Karpas-422 (cell line): Measurements from ENCODE around the gene CYBRD1. TPM values are rescaled to one million over a fixed set of nuclear protein-coding genes. Genes with fewer than 3 reads are reported as not detected.

Experiments used
- DNase-seq: peaks from one replicate; pipeline ENCODE4 v3.0.0-alpha.2; 2015
- H2AFZ ChIP-seq: fragments of 200-600 bp; sonication (generic); 2 replicates; pipeline ENCODE4 v1.6.1; 2014; ENCODE audit warnings: antibody characterized with exemption, low read length, mixed read lengths
- H3K27ac ChIP-seq: fragments of 200-600 bp; sonication (generic); 2 replicates; pipeline ENCODE4 v1.5.1; 2014; ENCODE audit warnings: mild to moderate bottlenecking, low read length, moderate library complexity
- H3K27me3 ChIP-seq: fragments of 200-600 bp; sonication (generic); 2 replicates; pipeline ENCODE4 v1.6.1; 2014; ENCODE audit warnings: low read length, mixed read lengths
- H3K36me3 ChIP-seq: fragments of 200-600 bp; sonication (generic); 2 replicates; pipeline ENCODE4 v1.6.1; 2014; ENCODE audit warnings: low read length, mixed read lengths; ENCODE audit not compliant: insufficient read depth
- H3K4me1 ChIP-seq: fragments of 200-600 bp; sonication (generic); 2 replicates; pipeline ENCODE4 v1.6.1; 2014; ENCODE audit warnings: mild to moderate bottlenecking, low read length, mixed read lengths
- H3K4me2 ChIP-seq: fragments of 200-600 bp; sonication (generic); 2 replicates; pipeline ENCODE4 v1.6.1; 2014; ENCODE audit warnings: low read length, low read depth, mild to moderate bottlenecking; ENCODE audit not compliant: poor library complexity, severe bottlenecking
- H3K4me3 ChIP-seq: fragments of 200-600 bp; sonication (generic); 2 replicates; pipeline ENCODE4 v1.5.1; 2014; ENCODE audit warnings: mild to moderate bottlenecking, antibody characterized with exemption, low read length, mixed read lengths
- H3K79me2 ChIP-seq: fragments of 200-600 bp; sonication (generic); 2 replicates; pipeline ENCODE4 v1.6.1; 2014; ENCODE audit warnings: mild to moderate bottlenecking, low read length, mixed read lengths
- H3K9ac ChIP-seq: fragments of 200-600 bp; sonication (generic); 2 replicates; pipeline ENCODE4 v1.6.0; 2014; ENCODE audit warnings: low read length
- H3K9me2 ChIP-seq: fragments of 200-600 bp; sonication (generic), shearing (Covaris generic); replicated peaks from 2 replicates; pipeline ENCODE4 v1.6.0; 2014; ENCODE audit warnings: mild to moderate bottlenecking, low read length, moderate library complexity; ENCODE audit not compliant: insufficient read depth
- H3K9me3 ChIP-seq: fragments of 300-700, 200-600 bp; sonication (generic); 2 replicates; pipeline ENCODE4 v1.6.1; 2014; ENCODE audit warnings: low read length, mixed read lengths
- H4K20me1 ChIP-seq: fragments of 200-600 bp; sonication (generic); 2 replicates; pipeline ENCODE4 v1.6.1; 2014; ENCODE audit warnings: mild to moderate bottlenecking, antibody characterized with exemption, low read length, low read depth; ENCODE audit not compliant: insufficient read depth
- total RNA-seq: library from RNA; depleted of rRNA; stranded (reverse); fragments of >200 nt; shearing (Covaris generic); gene quantifications from 2 replicates; pipeline ENCODE4 v1.2.3, GENCODE V29; 2014; ENCODE audit warnings: low replicate concordance

The CYBRD1 gene
- total RNA-seq, 1 experiment from 2014 or later: not detected

DNA sequence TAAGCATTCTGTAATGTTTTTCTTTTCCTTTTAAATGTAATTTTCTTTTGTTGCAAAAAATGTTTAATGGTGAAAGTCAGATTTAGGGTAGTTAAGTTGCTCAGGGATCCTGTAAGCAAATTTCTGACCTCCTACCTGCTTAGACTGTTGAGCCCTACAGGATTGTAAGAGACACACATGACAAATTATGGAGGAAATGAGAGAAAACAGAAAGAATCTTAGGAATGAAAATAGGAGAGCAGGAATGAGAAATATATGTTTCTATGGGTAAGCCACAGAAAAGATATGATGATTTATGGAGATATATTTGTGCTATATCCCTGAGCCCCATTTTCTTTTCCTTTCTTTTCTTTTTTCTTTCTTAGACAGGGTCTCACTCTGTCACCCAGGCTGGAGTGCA, 28.3 kb downstream of the CYBRD1 start:
- no peak overlapping the region for H3K4me3 ChIP-seq
- no peaks in the 10 kb centered on the region for H3K4me1 ChIP-seq
- H3K27ac ChIP-seq: no peak overlapping the region
- no peaks in the 10 kb centered on the region for H3K36me3 ChIP-seq
- no peaks in the 10 kb centered on the region for H3K27me3 ChIP-seq
- no peaks in the 10 kb centered on the region for H4K20me1 ChIP-seq
- no peaks in the 10 kb centered on the region for H3K79me2 ChIP-seq
- no peak overlapping the region for H2AFZ ChIP-seq
- no peak for DNase-seq
- H3K4me2 ChIP-seq: no peak overlapping the region
- no peak overlapping the region for H3K9ac ChIP-seq
- no peaks in the 10 kb centered on the region for H3K9me3 ChIP-seq
- no peaks in the 10 kb centered on the region for H3K9me2 ChIP-seq

DNA sequence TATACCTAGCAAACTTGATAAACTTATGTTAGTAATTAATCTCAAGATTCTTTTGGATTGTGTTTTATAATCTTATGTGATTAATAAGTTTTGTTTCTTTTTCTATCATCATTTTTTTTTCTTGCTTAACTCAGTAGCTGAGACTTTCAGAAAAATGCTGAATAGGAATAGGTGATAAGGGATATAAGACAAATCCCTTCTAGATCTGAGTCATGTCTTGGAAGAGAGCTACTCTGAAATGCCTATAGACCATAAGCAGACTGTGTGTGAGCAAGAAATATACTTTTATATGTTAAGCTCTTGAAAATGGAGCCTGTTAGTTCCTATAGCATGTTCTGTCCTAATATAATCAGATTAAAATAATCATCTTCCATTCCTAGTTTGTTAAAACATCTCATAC, 29.6 kb downstream of the CYBRD1 start:
- no peak for DNase-seq
- no peaks in the 10 kb centered on the region for H3K79me2 ChIP-seq
- no peak overlapping the region for H3K27ac ChIP-seq
- no peaks in the 10 kb centered on the region for H3K9me2 ChIP-seq
- no peak overlapping the region for H3K4me2 ChIP-seq
- H3K9me3 ChIP-seq: no peaks in the 10 kb centered on the region
- H3K27me3 ChIP-seq: no peaks in the 10 kb centered on the region
- no peak overlapping the region for H3K9ac ChIP-seq
- no peaks in the 10 kb centered on the region for H4K20me1 ChIP-seq
- H3K4me3 ChIP-seq: no peak overlapping the region
- no peaks in the 10 kb centered on the region for H3K36me3 ChIP-seq
- no peak overlapping the region for H2AFZ ChIP-seq
- H3K4me1 ChIP-seq: no peaks in the 10 kb centered on the region

DNA sequence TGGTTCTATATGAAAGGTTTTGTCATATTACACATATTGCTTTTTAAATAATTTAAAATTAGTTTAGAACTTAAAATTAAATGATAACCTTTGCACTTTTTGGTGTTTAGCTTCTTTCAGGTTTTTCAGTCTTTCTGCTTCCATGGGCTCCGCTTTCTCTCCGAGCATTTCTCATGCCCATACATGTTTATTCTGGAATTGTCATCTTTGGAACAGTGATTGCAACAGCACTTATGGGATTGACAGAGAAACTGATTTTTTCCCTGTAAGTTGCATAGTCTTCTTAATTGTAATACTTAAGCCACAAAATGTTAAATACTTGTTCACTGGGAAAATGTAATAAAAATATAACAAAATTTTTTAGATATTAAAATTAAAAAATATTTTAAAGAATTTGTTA, 31.0 kb downstream of the CYBRD1 start:
- Histone ChIP-seq H3K9ac (no peak overlapping the region), H3K4me3 (no peak overlapping the region), H3K4me2 (no peak overlapping the region), H4K20me1 (no peaks in the 10 kb centered on the region), H3K27me3 (no peaks in the 10 kb centered on the region), H3K9me3 (no peaks in the 10 kb centered on the region), H3K27ac (no peak overlapping the region), H3K9me2 (no peaks in the 10 kb centered on the region), H3K4me1 (no peaks in the 10 kb centered on the region), H3K79me2 (no peaks in the 10 kb centered on the region), H2AFZ (no peak overlapping the region), H3K36me3 (no peaks in the 10 kb centered on the region)
- no peak for DNase-seq

DNA sequence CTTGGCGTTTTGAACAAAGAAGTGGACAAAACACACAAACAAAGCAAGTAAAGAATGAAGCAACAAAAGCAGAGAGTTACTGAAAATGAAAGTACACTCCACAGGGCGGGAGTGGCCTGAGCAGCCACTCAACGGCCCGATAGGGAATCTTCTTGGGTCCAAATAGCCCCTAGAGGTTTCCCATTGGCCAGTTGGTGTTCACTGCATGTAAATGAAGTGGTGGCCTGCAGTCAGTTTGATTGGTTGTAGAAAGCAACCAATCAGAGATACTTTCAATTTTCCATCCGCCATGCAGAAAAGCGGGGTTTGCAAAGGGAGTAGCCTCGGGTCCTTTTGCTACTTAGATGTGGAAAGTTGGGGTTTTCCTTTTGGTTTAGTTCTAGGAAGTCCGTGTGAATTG, 31.6 kb downstream of the CYBRD1 start:
- Histone ChIP-seq H3K36me3 (no peaks in the 10 kb centered on the region), H4K20me1 (no peaks in the 10 kb centered on the region), H3K9me3 (no peaks in the 10 kb centered on the region), H3K9ac (no peak overlapping the region), H3K79me2 (no peaks in the 10 kb centered on the region), H3K4me3 (no peak overlapping the region), H3K4me1 (no peaks in the 10 kb centered on the region), H3K27me3 (no peaks in the 10 kb centered on the region), H3K9me2 (no peaks in the 10 kb centered on the region), H2AFZ (no peak overlapping the region), H3K4me2 (no peak overlapping the region), H3K27ac (no peak overlapping the region)
- DNase-seq: no peak

DNA sequence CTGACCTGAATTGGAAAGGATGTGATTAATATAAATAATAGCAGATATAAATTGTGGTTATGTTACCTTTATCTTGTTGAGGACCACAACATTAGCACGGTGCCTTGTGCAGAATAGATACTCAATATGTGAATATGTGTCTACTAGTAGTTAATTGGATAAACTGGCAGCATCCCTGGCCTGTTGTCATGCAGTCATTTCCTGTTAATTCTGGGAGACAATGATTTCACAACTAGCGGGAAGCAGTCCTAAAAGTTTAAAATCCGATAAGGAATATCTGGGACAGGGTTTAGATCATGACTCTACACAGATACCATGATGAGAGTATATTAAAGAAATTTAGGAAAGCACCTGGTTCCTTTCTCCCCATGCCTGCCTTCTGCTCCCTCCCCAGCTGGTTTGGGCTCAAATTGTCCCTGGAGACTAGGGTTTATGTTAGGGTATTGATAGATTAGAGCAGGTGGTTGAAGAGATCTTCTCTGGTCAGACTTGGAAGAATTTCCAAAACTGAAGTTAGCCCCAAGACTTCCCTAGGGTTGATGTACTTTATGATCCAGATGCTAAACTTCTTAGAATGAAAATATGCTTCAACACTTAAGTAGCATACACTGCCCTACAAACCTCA, 32.8 kb downstream of the CYBRD1 start:
- no peaks in the 10 kb centered on the region for H3K9me3 ChIP-seq
- H3K4me1 ChIP-seq: no peaks in the 10 kb centered on the region
- no peaks in the 10 kb centered on the region for H3K36me3 ChIP-seq
- H3K9ac ChIP-seq: no peak overlapping the region
- H3K27ac ChIP-seq: no peak overlapping the region
- H2AFZ ChIP-seq: no peak overlapping the region
- H3K4me2 ChIP-seq: no peak overlapping the region
- H3K79me2 ChIP-seq: no peaks in the 10 kb centered on the region
- H3K4me3 ChIP-seq: no peak overlapping the region
- no peak for DNase-seq
- H4K20me1 ChIP-seq: no peaks in the 10 kb centered on the region
- H3K9me2 ChIP-seq: no peaks in the 10 kb centered on the region
- H3K27me3 ChIP-seq: no peaks in the 10 kb centered on the region

DNA sequence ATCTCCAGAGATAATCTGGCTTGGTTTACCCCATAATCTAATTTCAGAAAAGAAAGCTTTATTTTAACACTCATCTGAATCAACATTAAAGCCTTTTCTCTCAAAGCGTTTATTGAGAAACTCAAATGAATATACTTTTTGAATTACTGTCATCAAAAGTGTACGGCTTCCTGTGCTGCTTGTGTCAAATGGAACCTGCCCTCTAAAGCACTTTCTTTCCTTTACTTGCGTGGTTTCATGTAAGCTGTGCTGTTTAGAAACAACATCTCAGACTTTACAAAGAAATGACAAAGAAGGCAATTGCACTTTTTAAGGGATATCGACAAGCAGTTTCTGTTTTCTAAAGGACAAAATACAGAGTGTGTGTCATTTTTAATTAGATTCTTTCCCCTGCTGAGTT, 35.1 kb downstream of the CYBRD1 start:
- Histone ChIP-seq H3K4me2 (peak overlapping the region; percentile 20), H3K79me2 (no peaks in the 10 kb centered on the region), H3K27ac (no peak overlapping the region), H3K4me3 (no peak overlapping the region), H3K4me1 (no peaks in the 10 kb centered on the region), H3K36me3 (no peaks in the 10 kb centered on the region), H3K9ac (no peak overlapping the region), H3K27me3 (no peaks in the 10 kb centered on the region), H3K9me3 (no peaks in the 10 kb centered on the region), H3K9me2 (no peaks in the 10 kb centered on the region), H4K20me1 (no peaks in the 10 kb centered on the region), H2AFZ (0 out of 2 replicates have a peak overlapping the region, but pooled peaks have one; percentile 64)
- no peak for DNase-seq

DNA sequence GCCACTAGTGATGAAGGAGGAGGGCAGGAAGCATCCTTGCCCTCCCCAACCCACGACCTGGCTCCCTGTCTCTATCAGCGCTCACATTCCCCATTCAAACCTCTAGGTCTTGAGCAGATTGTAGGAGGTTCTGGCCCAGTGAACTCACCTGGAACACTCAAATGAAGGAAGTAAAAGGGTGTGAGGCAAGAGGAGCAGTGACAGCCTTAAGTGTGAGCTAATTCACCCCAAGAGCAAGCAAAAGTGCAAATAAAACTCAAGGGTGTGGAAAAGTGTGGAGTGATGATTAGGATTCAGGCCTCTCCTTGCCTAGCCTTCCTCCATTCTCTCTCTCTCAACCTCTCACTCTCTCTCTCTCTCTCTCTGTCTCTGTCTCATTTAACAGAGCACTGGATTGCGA, 41.0 kb downstream of the CYBRD1 start:
- H3K36me3 ChIP-seq: no peaks in the 10 kb centered on the region
- no peak overlapping the region for H3K4me2 ChIP-seq
- H3K4me3 ChIP-seq: no peak overlapping the region
- no peaks in the 10 kb centered on the region for H3K79me2 ChIP-seq
- no peaks in the 10 kb centered on the region for H3K9me3 ChIP-seq
- H3K9ac ChIP-seq: no peak overlapping the region
- H3K27ac ChIP-seq: no peak overlapping the region
- H3K4me1 ChIP-seq: no peaks in the 10 kb centered on the region
- no peak for DNase-seq
- no peak overlapping the region for H2AFZ ChIP-seq
- H3K9me2 ChIP-seq: no peaks in the 10 kb centered on the region
- H3K27me3 ChIP-seq: no peaks in the 10 kb centered on the region
- H4K20me1 ChIP-seq: no peaks in the 10 kb centered on the region

DNA sequence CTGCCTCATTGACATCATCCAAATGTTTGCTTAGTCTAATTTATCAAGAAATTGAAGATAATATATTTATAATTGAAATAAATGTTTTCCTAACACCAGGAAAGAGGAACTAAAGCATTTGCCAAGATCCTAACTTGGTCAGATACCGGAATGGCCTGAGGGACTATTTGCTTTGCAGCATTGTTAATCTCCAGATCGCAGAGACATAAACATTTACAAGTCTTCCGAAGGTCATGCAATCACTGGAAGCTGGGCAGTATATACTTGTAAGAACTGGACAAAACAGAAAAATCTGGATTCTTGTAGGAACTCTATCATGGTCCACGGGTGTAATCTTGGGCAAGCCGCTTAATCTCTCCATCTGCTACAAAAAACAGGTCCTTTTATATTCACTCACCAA, 42.2 kb downstream of the CYBRD1 start:
- no peaks in the 10 kb centered on the region for H3K36me3 ChIP-seq
- H2AFZ ChIP-seq: no peak overlapping the region
- H3K9me3 ChIP-seq: no peaks in the 10 kb centered on the region
- H3K9ac ChIP-seq: no peak overlapping the region
- no peaks in the 10 kb centered on the region for H3K4me1 ChIP-seq
- no peak overlapping the region for H3K4me2 ChIP-seq
- H3K27me3 ChIP-seq: no peaks in the 10 kb centered on the region
- H3K79me2 ChIP-seq: no peaks in the 10 kb centered on the region
- H3K27ac ChIP-seq: no peak overlapping the region
- H3K4me3 ChIP-seq: no peak overlapping the region
- no peaks in the 10 kb centered on the region for H3K9me2 ChIP-seq
- DNase-seq: no peak
- H4K20me1 ChIP-seq: no peaks in the 10 kb centered on the region

DNA sequence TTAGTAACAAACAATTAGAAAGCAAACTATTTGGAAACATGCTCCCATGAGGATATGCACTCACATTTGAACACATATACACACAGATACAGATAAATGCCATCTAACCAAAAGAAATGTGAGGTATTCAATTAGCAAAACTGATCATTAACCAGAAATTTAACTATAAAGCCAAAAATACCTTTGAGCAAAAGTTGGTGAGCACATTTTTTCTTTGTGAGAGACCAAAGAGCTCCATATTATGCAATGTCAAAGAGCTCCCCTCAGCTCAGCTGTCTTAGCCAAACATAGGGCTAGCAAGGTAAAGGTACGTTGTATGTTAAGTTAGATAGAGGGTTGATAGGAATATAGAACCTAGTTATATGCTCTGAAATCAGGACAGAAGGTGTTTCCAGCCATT, 43.8 kb downstream of the CYBRD1 start:
- Histone ChIP-seq H3K27me3 (no peaks in the 10 kb centered on the region), H3K4me1 (no peaks in the 10 kb centered on the region), H3K27ac (no peak overlapping the region), H3K79me2 (no peaks in the 10 kb centered on the region), H4K20me1 (no peaks in the 10 kb centered on the region), H3K9me3 (no peaks in the 10 kb centered on the region), H2AFZ (no peak overlapping the region), H3K4me2 (no peak overlapping the region), H3K36me3 (no peaks in the 10 kb centered on the region), H3K4me3 (no peak overlapping the region), H3K9ac (no peak overlapping the region), H3K9me2 (no peaks in the 10 kb centered on the region)
- no peak for DNase-seq
